ENCODE measurements around the gene ARID1B. TPM values are rescaled to one million over a fixed set of nuclear protein-coding genes. Genes with fewer than 3 reads are reported as not detected.

ARID1B gene
- total RNA-seq, 1 donor from 2014 or later = 75.4 TPM

GRCh38 chr6:156883497-156884252 lies 106.5 kb downstream of the ARID1B start:
- Histone ChIP-seq H3K4me1 (ENCODE audit: insufficient read depth, low read length) (peaks cover 4% of the 10 kb centered on the region), H4K20me1 (ENCODE audit: insufficient read depth, low read length) (peaks cover 97% of the 10 kb centered on the region), H3K79me2 (ENCODE audit: insufficient read depth, low read length) (peaks cover 96% of the 10 kb centered on the region), H2AFZ (ENCODE audit: low read depth, low read length) (no peak overlapping the region), H3K4me3 (ENCODE audit: insufficient read depth, low read depth, low read length) (no peak overlapping the region), H3K27me3 (ENCODE audit: insufficient read depth, low read length) (no peaks in the 10 kb centered on the region), H3K36me3 (ENCODE audit: insufficient read depth, low read length) (no peaks in the 10 kb centered on the region), H3K4me2 (ENCODE audit: low read length) (no peak overlapping the region), H3K27ac (ENCODE audit: low read depth, low read length) (no peak overlapping the region), H3K9me3 (ENCODE audit: insufficient read depth, low read depth, low read length) (no peaks in the 10 kb centered on the region), H3K9ac (ENCODE audit: low read length) (no peak overlapping the region)
- FAIRE-seq (peak; percentile 43), DNase-seq (ENCODE audit: low read depth) (no peak)
- Mint-ChIP-seq H3K4me3 (ENCODE audit: unreplicated experiment) (no peak overlapping the region), H3K4me1 (ENCODE audit: low read depth, unreplicated experiment) (peaks cover 24% of the 10 kb centered on the region), H3K27ac (ENCODE audit: unreplicated experiment) (no peak overlapping the region), H3K9me3 (ENCODE audit: unreplicated experiment) (no peaks in the 10 kb centered on the region), H3K27me3 (ENCODE audit: low read depth, unreplicated experiment) (no peaks in the 10 kb centered on the region), H3K36me3 (ENCODE audit: low read depth, unreplicated experiment) (peaks cover 6% of the 10 kb centered on the region)
- TF ChIP-seq EZH2 (IDR thresholded peaks at IDR 0.05; ENCODE audit: insufficient read depth, low read length) (no peak), CTCF (IDR thresholded peaks at IDR 0.05; ENCODE audit: insufficient read depth, low read depth, low read length) (no peak)

GRCh38 chr6:156884306-156884705 lies 107.1 kb downstream of the ARID1B start:
- H3K9me3 ChIP-seq (ENCODE audit: insufficient read depth, low read depth, low read length) = no peaks in the 10 kb centered on the region
- Mint-ChIP-seq H3K27me3 (ENCODE audit: low read depth, unreplicated experiment) (no peaks in the 10 kb centered on the region), H3K4me1 (ENCODE audit: low read depth, unreplicated experiment) (peaks cover 24% of the 10 kb centered on the region), H3K27ac (ENCODE audit: unreplicated experiment) (no peak overlapping the region), H3K9me3 (ENCODE audit: unreplicated experiment) (no peaks in the 10 kb centered on the region), H3K36me3 (ENCODE audit: low read depth, unreplicated experiment) (peaks cover 4% of the 10 kb centered on the region), H3K4me3 (ENCODE audit: unreplicated experiment) (no peak overlapping the region)
- no peak overlapping the region for H3K27ac ChIP-seq (ENCODE audit: low read depth, low read length)
- no peak overlapping the region for H3K4me2 ChIP-seq (ENCODE audit: low read length)
- H2AFZ ChIP-seq (ENCODE audit: low read depth, low read length) = no peak overlapping the region
- no peak for FAIRE-seq
- H3K4me3 ChIP-seq (ENCODE audit: insufficient read depth, low read depth, low read length) = no peak overlapping the region
- H3K4me1 ChIP-seq (ENCODE audit: insufficient read depth, low read length) = peaks cover 4% of the 10 kb centered on the region
- H3K36me3 ChIP-seq (ENCODE audit: insufficient read depth, low read length) = no peaks in the 10 kb centered on the region
- peaks cover 95% of the 10 kb centered on the region for H4K20me1 ChIP-seq (ENCODE audit: insufficient read depth, low read length)
- TF ChIP-seq EZH2 (IDR thresholded peaks at IDR 0.05; ENCODE audit: insufficient read depth, low read length) (no peak), CTCF (IDR thresholded peaks at IDR 0.05; ENCODE audit: insufficient read depth, low read depth, low read length) (no peak)
- H3K27me3 ChIP-seq (ENCODE audit: insufficient read depth, low read length) = no peaks in the 10 kb centered on the region
- no peak overlapping the region for H3K9ac ChIP-seq (ENCODE audit: low read length)
- peaks cover 95% of the 10 kb centered on the region for H3K79me2 ChIP-seq (ENCODE audit: insufficient read depth, low read length)
- no peak for DNase-seq (ENCODE audit: low read depth)

GRCh38 chr6:156885562-156885961 lies 108.4 kb downstream of the ARID1B start:
- peaks cover 4% of the 10 kb centered on the region for H3K36me3 Mint-ChIP-seq (ENCODE audit: low read depth, unreplicated experiment)
- no peak overlapping the region for H3K9ac ChIP-seq (ENCODE audit: low read length)
- no peak for DNase-seq (ENCODE audit: low read depth)
- no peaks in the 10 kb centered on the region for H3K27me3 Mint-ChIP-seq (ENCODE audit: low read depth, unreplicated experiment)
- H3K4me1 ChIP-seq (ENCODE audit: insufficient read depth, low read length) = peaks cover 4% of the 10 kb centered on the region
- no peak overlapping the region for H2AFZ ChIP-seq (ENCODE audit: low read depth, low read length)
- H3K9me3 Mint-ChIP-seq (ENCODE audit: unreplicated experiment) = no peaks in the 10 kb centered on the region
- H4K20me1 ChIP-seq (ENCODE audit: insufficient read depth, low read length) = peaks cover 96% of the 10 kb centered on the region
- FAIRE-seq = no peak
- no peaks in the 10 kb centered on the region for H3K9me3 ChIP-seq (ENCODE audit: insufficient read depth, low read depth, low read length)
- TF ChIP-seq CTCF (IDR thresholded peaks at IDR 0.05; ENCODE audit: insufficient read depth, low read depth, low read length) (no peak), EZH2 (IDR thresholded peaks at IDR 0.05; ENCODE audit: insufficient read depth, low read length) (no peak)
- H3K4me3 ChIP-seq (ENCODE audit: insufficient read depth, low read depth, low read length) = no peak overlapping the region
- no peak overlapping the region for H3K4me2 ChIP-seq (ENCODE audit: low read length)
- no peaks in the 10 kb centered on the region for H3K36me3 ChIP-seq (ENCODE audit: insufficient read depth, low read length)
- H3K4me1 Mint-ChIP-seq (ENCODE audit: low read depth, unreplicated experiment) = peaks cover 28% of the 10 kb centered on the region
- no peak overlapping the region for H3K27ac ChIP-seq (ENCODE audit: low read depth, low read length)
- H3K79me2 ChIP-seq (ENCODE audit: insufficient read depth, low read length) = peaks cover 97% of the 10 kb centered on the region
- H3K27me3 ChIP-seq (ENCODE audit: insufficient read depth, low read length) = no peaks in the 10 kb centered on the region
- H3K27ac Mint-ChIP-seq (ENCODE audit: unreplicated experiment) = no peak overlapping the region
- H3K4me3 Mint-ChIP-seq (ENCODE audit: unreplicated experiment) = no peak overlapping the region

Measured in astrocyte (in vitro differentiated cells and primary cell).